ENCODE measurements around the gene C22orf23.

GRCh38 chr22:37972527-37972926 is 19.1 kb upstream of the C22orf23 start:
- no peak for TF ChIP-seq SMC3 (IDR thresholded peaks at IDR 0.05)
- no peak for TF ChIP-seq POLR2A (IDR thresholded peaks at IDR 0.05; ENCODE audit: low read length)
- TF ChIP-seq, protein P1, sequence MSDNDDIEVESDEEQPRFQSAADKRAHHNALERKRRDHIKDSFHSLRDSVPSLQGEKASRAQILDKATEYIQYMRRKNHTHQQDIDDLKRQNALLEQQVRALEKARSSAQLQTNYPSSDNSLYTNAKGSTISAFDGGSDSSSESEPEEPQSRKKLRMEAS (IDR thresholded peaks at IDR 0.05), result no peak
- TF ChIP-seq MAZ (IDR thresholded peaks at IDR 0.05; ENCODE audit: borderline replicate concordance, low read depth, low read length), result no peak
- no peak for TF ChIP-seq ELK1 (IDR thresholded peaks at IDR 0.05; ENCODE audit: low read depth, low read length)
- no peak for TF ChIP-seq EP300 (IDR thresholded peaks at IDR 0.05)
- no peak for TF ChIP-seq EHF (CRISPR knock-in tag; IDR thresholded peaks at IDR 0.05)
